Small intestine (tissue), 7 donors: ENCODE data around the gene SLC9A3. TPM values are rescaled to one million over a fixed set of nuclear protein-coding genes. Genes with fewer than 3 reads are reported as not detected.

Source experiments
- DNase-seq, 2 donors: peaks; one replicate each; pipeline versions ENCODE4 v3.0.0 to v3.0.0-alpha.2; 2013
- FAIRE-seq: peaks from 2 replicates; lab custom pipeline; 2012; peaks lifted over from hg19 to GRCh38; lab: Jason Lieb, UNC
- H3K27ac ChIP-seq, 3 donors: one replicate each; pipeline ENCODE4 v1.5.1; 2013; ENCODE audit warnings: low read length in 2 of 3, mild to moderate bottlenecking in 2 of 3, control low read depth in 1 of 3, inconsistent platforms in 1 of 3, low read depth in 1 of 3, moderate library complexity in 1 of 3
- H3K27me3 ChIP-seq, 3 donors: one replicate each; pipeline ENCODE4 v1.6.1; 2013; ENCODE audit warnings: low read length in 3 of 3, inconsistent platforms in 1 of 3; ENCODE audit not compliant: control insufficient read depth in 3 of 3, insufficient read depth in 3 of 3
- H3K36me3 ChIP-seq, 3 donors: one replicate each; pipeline ENCODE4 v1.6.1; 2013; ENCODE audit warnings: low read length in 3 of 3, inconsistent platforms in 1 of 3, low read depth in 1 of 3, mild to moderate bottlenecking in 1 of 3, moderate library complexity in 1 of 3; ENCODE audit not compliant: control insufficient read depth in 3 of 3, insufficient read depth in 2 of 3
- H3K4me1 ChIP-seq, 3 donors: one replicate each; pipeline ENCODE4 v1.6.1; 2013; ENCODE audit warnings: low read length in 2 of 3, inconsistent platforms in 1 of 3, low read depth in 1 of 3, mild to moderate bottlenecking in 1 of 3, moderate library complexity in 1 of 3; ENCODE audit not compliant: control insufficient read depth in 3 of 3, insufficient read depth in 2 of 3
- H3K4me3 ChIP-seq, 3 donors: one replicate each; pipeline ENCODE4 v1.5.1; 2013; ENCODE audit warnings: low read length in 3 of 3, control low read depth in 1 of 3, inconsistent platforms in 1 of 3, low read depth in 1 of 3, mild to moderate bottlenecking in 1 of 3, moderate library complexity in 1 of 3
- H3K9me3 ChIP-seq, 2 donors: one replicate each; pipeline ENCODE4 v1.6.1; 2013; ENCODE audit warnings: low read depth in 1 of 2, low read length in 1 of 2; ENCODE audit not compliant: control insufficient read depth in 2 of 2, insufficient read depth in 1 of 2
- WGBS, 3 donors: extraction: QIAGEN DNeasy Blood & Tissue Kit; methylation state at CpG; one replicate each; pipeline ENCODE4 v1.1.7; 2013; 5-methylcytosine and 5-hydroxymethylcytosine counted together
- polyA plus RNA-seq, 4 donors: library from polyadenylated mRNA; stranded (reverse) in 3 of 4; unstranded in 1 of 4; fragments of 200-250 nt in 3 of 4; fragments of 120-200 nt in 1 of 4; gene quantifications; one replicate each; pipeline versions ENCODE4 v1.2.1 to v1.2.3, GENCODE V29; 2013
- donor health status: healthy with polysubstance abuse.
- donor health status: control.
- donor health status: control.
- donor health status: Bipolar disorder and iron deficiency.
- donor health status: healthy.

SLC9A3 gene
- polyA plus RNA-seq, 4 donors = 24.1 to 178 (median 50.3) TPM

DNA sequence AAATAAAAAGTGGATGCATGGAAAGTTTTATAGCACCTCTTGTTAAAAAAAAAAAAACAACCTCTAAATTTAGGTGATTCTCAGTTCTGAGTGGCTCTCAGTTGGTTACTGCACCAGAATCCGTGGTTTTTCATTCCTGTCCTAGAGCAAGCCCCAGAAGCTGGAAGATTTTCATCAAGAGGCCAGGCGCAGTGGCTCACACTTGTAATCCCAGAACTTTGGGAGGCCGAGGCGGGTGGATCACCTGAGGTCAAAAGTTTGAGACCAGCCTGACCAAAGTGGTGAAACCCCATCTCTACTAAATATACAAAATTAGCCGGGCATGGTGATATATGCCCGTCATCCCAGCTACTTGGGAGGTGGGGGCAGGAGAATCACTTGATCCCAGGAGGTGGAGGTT is 27.2 kb upstream of the SLC9A3 start:
- H3K4me3 ChIP-seq = no peak overlapping the region
- peaks cover 0 to 42% (median 3%) of the 10 kb centered on the region in 3 donors for H3K4me1 ChIP-seq
- no peak overlapping the region for H3K27ac ChIP-seq
- no peaks in the 10 kb centered on the region for H3K9me3 ChIP-seq
- WGBS, 3 donors = 86 to 94% (median 91%) methylated on average over 6 of the region's 6 CpGs
- no peak for FAIRE-seq
- H3K36me3 ChIP-seq = no peaks in the 10 kb centered on the region
- DNase-seq = no peak
- H3K27me3 ChIP-seq = peaks cover 0 to 3% (median 0%) of the 10 kb centered on the region in 3 donors

DNA sequence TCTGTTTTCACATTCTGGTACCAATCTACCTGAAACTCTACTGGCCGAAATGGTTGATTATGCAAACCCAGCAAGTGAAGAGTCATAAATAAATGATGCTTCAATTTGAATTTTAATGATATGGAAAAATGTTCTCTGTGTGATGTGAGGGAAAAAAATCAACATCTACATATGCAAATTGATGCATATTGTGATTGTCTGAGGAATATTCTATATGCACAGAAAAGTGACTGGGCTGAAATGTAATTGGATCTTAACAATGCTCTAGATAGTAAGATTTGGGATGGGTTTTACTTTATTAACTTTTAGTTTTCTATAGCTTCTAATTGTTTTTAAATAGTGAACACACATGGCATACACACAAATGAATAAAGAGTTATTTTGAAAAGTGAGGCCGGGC is 25.0 kb upstream of the SLC9A3 start:
- Histone ChIP-seq H3K27ac (no peak overlapping the region), H3K4me1 (peaks cover 0 to 48% (median 9%) of the 10 kb centered on the region in 3 donors), H3K36me3 (peaks cover 0 to 6% (median 0%) of the 10 kb centered on the region in 3 donors), H3K9me3 (peaks cover 0 to 2% of the 10 kb centered on the region in 2 donors), H3K27me3 (peaks cover 0 to 3% (median 0%) of the 10 kb centered on the region in 3 donors), H3K4me3 (no peak overlapping the region)
- WGBS, 3 donors = 92 to 94% (median 94%) methylated on average over 2 of the region's 2 CpGs
- FAIRE-seq (no peak), DNase-seq (no peak)

- Histone ChIP-seq H3K27ac (peak overlapping the region in 2 of 3 donors; percentile 58 to 95), H3K36me3 (peaks cover 0 to 6% (median 0%) of the 10 kb centered on the region in 3 donors), H3K4me3 (no peak overlapping the region), H3K9me3 (peaks cover 0 to 2% of the 10 kb centered on the region in 2 donors), H3K4me1 (peaks cover 0 to 51% (median 9%) of the 10 kb centered on the region in 3 donors), H3K27me3 (peaks cover 0 to 3% (median 0%) of the 10 kb centered on the region in 3 donors)
- FAIRE-seq (no peak), DNase-seq (peak in 1 of 2 donors; percentile 89)
- WGBS, 3 donors = 32 to 44% (median 36%) methylated on average over 10 of the region's 10 CpGs
Measured at GRCh38 chr5:548256-548655, 24.0 kb upstream of the SLC9A3 start.

- peaks cover 0 to 6% (median 0%) of the 10 kb centered on the region in 3 donors for H3K36me3 ChIP-seq
- peaks cover 0 to 2% of the 10 kb centered on the region in 2 donors for H3K9me3 ChIP-seq
- H3K4me3 ChIP-seq = no peak overlapping the region
- H3K27ac ChIP-seq = peak overlapping the region in 2 of 3 donors; percentile 28 to 95
- DNase-seq (peak in 1 of 2 donors; percentile 69), FAIRE-seq (no peak)
- peaks cover 0 to 3% (median 0%) of the 10 kb centered on the region in 3 donors for H3K27me3 ChIP-seq
- peaks cover 0 to 51% (median 9%) of the 10 kb centered on the region in 3 donors for H3K4me1 ChIP-seq
- 44 to 78% (median 61%) methylated on average over 22 of the region's 22 CpGs for WGBS, 3 donors
Measured at GRCh38 chr5:547086-547924, 23.1 kb upstream of the SLC9A3 start.

GRCh38 chr5:546376-546908 is 22.2 kb upstream of the SLC9A3 start:
- 28 to 66% (median 42%) methylated on average over 14 of the region's 14 CpGs for WGBS, 3 donors
- peaks cover 0 to 56% (median 9%) of the 10 kb centered on the region in 3 donors for H3K4me1 ChIP-seq
- H3K9me3 ChIP-seq = peaks cover 0 to 2% of the 10 kb centered on the region in 2 donors
- H3K4me3 ChIP-seq = no peak overlapping the region
- DNase-seq (peak; percentile 86 to 93), FAIRE-seq (no peak)
- peaks cover 0 to 6% (median 0%) of the 10 kb centered on the region in 3 donors for H3K36me3 ChIP-seq
- H3K27me3 ChIP-seq = peaks cover 0 to 3% (median 0%) of the 10 kb centered on the region in 3 donors
- H3K27ac ChIP-seq = peak overlapping the region in 2 of 3 donors; percentile 28 to 95

DNA sequence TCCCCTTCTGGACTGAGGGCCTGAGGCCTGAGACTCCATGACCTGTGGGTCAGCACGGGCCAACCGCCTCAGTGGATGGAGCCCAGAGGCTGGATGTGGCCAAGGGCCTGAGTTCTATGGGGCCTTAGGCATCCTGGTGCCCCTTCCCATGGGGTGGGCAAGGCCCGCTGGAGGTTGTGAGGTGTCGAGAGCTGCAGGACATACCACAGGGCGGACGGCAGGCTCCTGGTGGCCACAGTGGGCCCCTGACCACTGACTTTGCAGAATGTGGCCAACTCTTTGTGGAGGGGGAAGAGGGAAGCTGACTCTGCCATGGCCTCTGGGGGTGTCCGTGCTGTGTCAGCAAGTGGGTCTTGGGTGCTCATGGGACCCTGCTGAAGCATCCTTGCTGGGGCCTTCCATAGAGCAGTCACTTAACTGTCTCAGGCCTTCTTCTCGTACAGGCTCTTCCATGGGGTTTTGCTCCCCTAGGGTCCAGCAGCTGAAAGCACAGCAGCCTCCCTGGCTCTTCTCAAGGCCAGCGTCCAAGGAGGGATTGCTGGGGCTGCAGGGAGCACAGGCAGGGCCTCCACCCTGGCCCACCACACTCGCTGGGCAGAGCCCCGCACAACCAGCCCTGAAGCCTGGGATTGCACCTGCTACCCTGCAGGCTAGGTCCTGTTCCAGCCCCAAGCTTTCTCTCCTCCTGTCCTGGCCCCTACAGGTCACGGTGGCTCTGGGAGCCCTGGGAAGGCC is 21.6 kb upstream of the SLC9A3 start:
- Histone ChIP-seq H3K36me3 (peaks cover 0 to 6% (median 0%) of the 10 kb centered on the region in 3 donors), H3K4me1 (peaks cover 0 to 59% (median 9%) of the 10 kb centered on the region in 3 donors), H3K9me3 (peaks cover 0 to 2% of the 10 kb centered on the region in 2 donors), H3K4me3 (no peak overlapping the region), H3K27me3 (peaks cover 0 to 3% (median under 1%) of the 10 kb centered on the region in 3 donors), H3K27ac (peak overlapping the region in 1 of 3 donors; percentile 95)
- no peak for FAIRE-seq
- 91 to 94% (median 93%) methylated on average over 11 to 12 of the region's 12 CpGs for WGBS, 3 donors
- DNase-seq = peak in 1 of 2 donors; percentile 21

DNA sequence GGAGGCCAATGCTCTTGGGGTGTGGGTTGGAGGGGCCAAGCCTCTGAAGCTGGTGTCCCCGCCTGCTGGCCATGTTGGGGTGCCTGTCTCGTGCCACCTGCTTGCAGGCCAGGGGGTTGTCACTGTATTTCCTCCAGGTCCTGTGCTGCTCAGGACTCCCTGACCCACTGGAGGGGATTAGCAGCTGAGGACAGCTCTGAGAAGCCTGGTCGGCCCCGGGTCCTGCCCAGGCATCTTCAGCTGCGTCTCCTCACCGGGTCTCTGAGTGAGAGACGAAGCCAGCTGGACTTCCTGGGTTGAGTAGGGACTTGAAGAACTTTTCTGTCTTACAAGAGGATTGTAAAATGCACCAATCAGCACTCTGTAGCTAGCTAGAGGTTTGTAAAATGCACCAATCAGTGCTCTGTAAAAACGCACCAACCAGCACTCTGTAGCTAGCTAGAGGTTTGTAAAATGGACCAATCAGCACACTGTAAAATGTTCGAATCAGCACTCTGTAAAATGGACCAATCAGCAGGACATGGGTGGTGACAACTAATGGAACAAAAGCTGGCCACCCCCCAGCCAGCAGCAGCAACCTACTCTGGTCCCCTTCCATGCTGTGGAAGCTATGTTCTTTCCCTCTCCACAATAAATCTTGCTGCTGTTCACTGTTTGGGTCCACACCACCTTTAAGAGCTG is 20.6 kb upstream of the SLC9A3 start:
- Histone ChIP-seq H3K36me3 (peaks cover 0 to 6% (median 0%) of the 10 kb centered on the region in 3 donors), H3K27me3 (peaks cover 0 to 3% (median 3%) of the 10 kb centered on the region in 3 donors), H3K27ac (no peak overlapping the region), H3K9me3 (peaks cover 0 to 2% of the 10 kb centered on the region in 2 donors), H3K4me1 (peaks cover 0 to 67% (median 9%) of the 10 kb centered on the region in 3 donors), H3K4me3 (no peak overlapping the region)
- no peak for DNase-seq
- FAIRE-seq = no peak
- WGBS, 3 donors = 92 to 93% (median 93%) methylated on average over 9 of the region's 9 CpGs
